Astrocyte (in vitro differentiated cells and primary cell): ENCODE measurements around the gene CILP.

Experiments
- EZH2 ChIP-seq: IDR thresholded peaks from 2 replicates; pipeline ENCODE4 v1.6.1; 2012; ENCODE audit warnings: mild to moderate bottlenecking, low read length, inconsistent platforms; ENCODE audit not compliant: insufficient read depth
- TF ChIP-seq, protein P1 (sequence below): IDR thresholded peaks from 2 replicates; pipeline ENCODE4 v1.5.1; 2011; ENCODE audit warnings: low read depth, mild to moderate bottlenecking, inconsistent platforms, low read length, moderate library complexity; ENCODE audit not compliant: insufficient read depth

GRCh38 chr15:65175511-65175910, 35.8 kb downstream of the CILP start:
- TF ChIP-seq, protein P1, sequence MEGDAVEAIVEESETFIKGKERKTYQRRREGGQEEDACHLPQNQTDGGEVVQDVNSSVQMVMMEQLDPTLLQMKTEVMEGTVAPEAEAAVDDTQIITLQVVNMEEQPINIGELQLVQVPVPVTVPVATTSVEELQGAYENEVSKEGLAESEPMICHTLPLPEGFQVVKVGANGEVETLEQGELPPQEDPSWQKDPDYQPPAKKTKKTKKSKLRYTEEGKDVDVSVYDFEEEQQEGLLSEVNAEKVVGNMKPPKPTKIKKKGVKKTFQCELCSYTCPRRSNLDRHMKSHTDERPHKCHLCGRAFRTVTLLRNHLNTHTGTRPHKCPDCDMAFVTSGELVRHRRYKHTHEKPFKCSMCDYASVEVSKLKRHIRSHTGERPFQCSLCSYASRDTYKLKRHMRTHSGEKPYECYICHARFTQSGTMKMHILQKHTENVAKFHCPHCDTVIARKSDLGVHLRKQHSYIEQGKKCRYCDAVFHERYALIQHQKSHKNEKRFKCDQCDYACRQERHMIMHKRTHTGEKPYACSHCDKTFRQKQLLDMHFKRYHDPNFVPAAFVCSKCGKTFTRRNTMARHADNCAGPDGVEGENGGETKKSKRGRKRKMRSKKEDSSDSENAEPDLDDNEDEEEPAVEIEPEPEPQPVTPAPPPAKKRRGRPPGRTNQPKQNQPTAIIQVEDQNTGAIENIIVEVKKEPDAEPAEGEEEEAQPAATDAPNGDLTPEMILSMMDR: no peak
- TF ChIP-seq EZH2: no peak
